ENCODE measurements around the gene TMPRSS2.

- no peak for TF ChIP-seq EZH2 (IDR thresholded peaks at IDR 0.05; ENCODE audit: borderline replicate concordance, insufficient read depth, low read depth, low read length, poor library complexity, severe bottlenecking)
- TF ChIP-seq, protein P1, sequence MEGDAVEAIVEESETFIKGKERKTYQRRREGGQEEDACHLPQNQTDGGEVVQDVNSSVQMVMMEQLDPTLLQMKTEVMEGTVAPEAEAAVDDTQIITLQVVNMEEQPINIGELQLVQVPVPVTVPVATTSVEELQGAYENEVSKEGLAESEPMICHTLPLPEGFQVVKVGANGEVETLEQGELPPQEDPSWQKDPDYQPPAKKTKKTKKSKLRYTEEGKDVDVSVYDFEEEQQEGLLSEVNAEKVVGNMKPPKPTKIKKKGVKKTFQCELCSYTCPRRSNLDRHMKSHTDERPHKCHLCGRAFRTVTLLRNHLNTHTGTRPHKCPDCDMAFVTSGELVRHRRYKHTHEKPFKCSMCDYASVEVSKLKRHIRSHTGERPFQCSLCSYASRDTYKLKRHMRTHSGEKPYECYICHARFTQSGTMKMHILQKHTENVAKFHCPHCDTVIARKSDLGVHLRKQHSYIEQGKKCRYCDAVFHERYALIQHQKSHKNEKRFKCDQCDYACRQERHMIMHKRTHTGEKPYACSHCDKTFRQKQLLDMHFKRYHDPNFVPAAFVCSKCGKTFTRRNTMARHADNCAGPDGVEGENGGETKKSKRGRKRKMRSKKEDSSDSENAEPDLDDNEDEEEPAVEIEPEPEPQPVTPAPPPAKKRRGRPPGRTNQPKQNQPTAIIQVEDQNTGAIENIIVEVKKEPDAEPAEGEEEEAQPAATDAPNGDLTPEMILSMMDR (IDR thresholded peaks at IDR 0.05): no peak
Measured at GRCh38 chr21:41509145-41509496, 1.2 kb upstream of the TMPRSS2 start.

All from B cell (primary cell).